Upper lobe of right lung (tissue), 1 donor: ENCODE results near the gene SLA2. TPM values are rescaled to one million over a fixed set of nuclear protein-coding genes. Genes with fewer than 3 reads are reported as not detected.

Experiments
- ATAC-seq: fragments of 200-7000 bp; cut with Tn5 transposase; one replicate; pipeline ENCODE4 v1.9.1; 2020; ENCODE audit warnings: mild to moderate bottlenecking, moderate library complexity
- DNase-seq: peaks from one replicate; pipeline ENCODE4 v3.0.0-alpha.2; 2020
- H3K27ac ChIP-seq: fragments of 200-600 bp; one replicate; pipeline ENCODE4 v1.8.0; 2022
- H3K27me3 ChIP-seq: fragments of 200-600 bp; one replicate; pipeline ENCODE4 v1.8.0; 2022; ENCODE audit warnings: mild to moderate bottlenecking
- H3K36me3 ChIP-seq: fragments of 200-600 bp; one replicate; pipeline ENCODE4 v1.8.0; 2022
- H3K4me1 ChIP-seq: fragments of 200-600 bp; one replicate; pipeline ENCODE4 v1.8.0; 2022
- H3K4me3 ChIP-seq: fragments of 200-600 bp; one replicate; pipeline ENCODE4 v1.8.0; 2022; ENCODE audit warnings: mild to moderate bottlenecking
- H3K9me3 ChIP-seq: fragments of 200-600 bp; one replicate; pipeline ENCODE4 v1.8.0; 2022
- CTCF ChIP-seq: fragments of 200-600 bp; IDR thresholded peaks from one replicate; pipeline ENCODE4 v1.8.0; 2022; ENCODE audit warnings: antibody characterized with exemption
- intact Hi-C: fragments of 100-400 bp; cut with DNase I; formaldehyde crosslinking; loops from one replicate; pipeline ENCODE4 v1.11.0; 2022
- total RNA-seq: library from RNA; stranded (reverse); fragmentation: NEBNext Ultra II Directional; extraction: Animal tissue kit (Norgen Biotek cat#: 25700); gene quantifications from one replicate; pipeline ENCODE4 v1.2.1, GENCODE V29; 2021
- donor health status: DM: no; HTN: yes; CAD: no; lungs with severe emphysema.

Gene SLA2
- total RNA-seq, 1 donor from 2014 or later, result 1.9 TPM

- intact Hi-C loops, result no loop called here
- DNase-seq, result no peak
- Histone ChIP-seq H3K4me3 (no peak overlapping the region), H3K9me3 (no peaks in the 10 kb centered on the region), H3K27me3 (no peaks in the 10 kb centered on the region), H3K27ac (no peak overlapping the region), H3K4me1 (no peaks in the 10 kb centered on the region), H3K36me3 (no peaks in the 10 kb centered on the region)
- TF ChIP-seq CTCF, result no peak
- no peak for ATAC-seq
Measured at GRCh38 chr20:36634342-36634741, 11.7 kb downstream of the SLA2 start.

GRCh38 chr20:36633285-36633772, 12.7 kb downstream of the SLA2 start:
- H3K27ac ChIP-seq, result no peak overlapping the region
- H3K36me3 ChIP-seq, result no peaks in the 10 kb centered on the region
- ATAC-seq, result no peak
- TF ChIP-seq CTCF, result no peak
- DNase-seq, result no peak
- intact Hi-C loops, result no loop called here
- H3K9me3 ChIP-seq, result no peaks in the 10 kb centered on the region
- no peak overlapping the region for H3K4me3 ChIP-seq
- no peaks in the 10 kb centered on the region for H3K4me1 ChIP-seq
- H3K27me3 ChIP-seq, result no peaks in the 10 kb centered on the region

- DNase-seq, result no peak
- H3K9me3 ChIP-seq, result no peaks in the 10 kb centered on the region
- TF ChIP-seq CTCF, result no peak
- no peaks in the 10 kb centered on the region for H3K4me1 ChIP-seq
- intact Hi-C loops, result no loop called here
- no peaks in the 10 kb centered on the region for H3K27me3 ChIP-seq
- H3K4me3 ChIP-seq, result no peak overlapping the region
- H3K36me3 ChIP-seq, result no peaks in the 10 kb centered on the region
- no peak for ATAC-seq
- no peak overlapping the region for H3K27ac ChIP-seq
Measured at GRCh38 chr20:36632487-36633284, 13.3 kb downstream of the SLA2 start.

- no peak overlapping the region for H3K27ac ChIP-seq
- intact Hi-C loops, result no loop called here
- H3K9me3 ChIP-seq, result no peaks in the 10 kb centered on the region
- H3K36me3 ChIP-seq, result no peaks in the 10 kb centered on the region
- no peaks in the 10 kb centered on the region for H3K4me1 ChIP-seq
- DNase-seq (no peak), ATAC-seq (no peak)
- no peak overlapping the region for H3K4me3 ChIP-seq
- H3K27me3 ChIP-seq, result no peaks in the 10 kb centered on the region
- no peak for TF ChIP-seq CTCF
Measured at GRCh38 chr20:36632147-36632486, 13.9 kb downstream of the SLA2 start.

GRCh38 chr20:36631646-36632045, 14.3 kb downstream of the SLA2 start:
- no peak overlapping the region for H3K4me3 ChIP-seq
- DNase-seq (no peak), ATAC-seq (no peak)

More at GRCh38 chr20:36631646-36632045, 14.3 kb downstream of the SLA2 start:
- H3K27me3 ChIP-seq, result no peaks in the 10 kb centered on the region
- H3K4me1 ChIP-seq, result no peaks in the 10 kb centered on the region
- no peak overlapping the region for H3K27ac ChIP-seq
- no peaks in the 10 kb centered on the region for H3K36me3 ChIP-seq
- intact Hi-C loops, result no loop called here
- H3K9me3 ChIP-seq, result no peaks in the 10 kb centered on the region
- TF ChIP-seq CTCF, result no peak
